NT2/D1 (cell line): ENCODE data around the gene FIP1L1.

Experiments
- SUZ12 ChIP-seq: IDR thresholded peaks from 2 replicates; pipeline ENCODE4 v1.6.1; 2011; ENCODE audit not compliant: insufficient read length, insufficient read depth; ENCODE audit errors: extremely low read depth
- YY1 ChIP-seq: IDR thresholded peaks from 2 replicates; pipeline ENCODE4 v1.6.1; 2011; ENCODE audit not compliant: insufficient read length, insufficient read depth
- ZNF274 ChIP-seq: IDR thresholded peaks from 2 replicates; pipeline ENCODE4 v1.6.1; 2011; ENCODE audit warnings: mild to moderate bottlenecking, low read depth, low read length

DNA sequence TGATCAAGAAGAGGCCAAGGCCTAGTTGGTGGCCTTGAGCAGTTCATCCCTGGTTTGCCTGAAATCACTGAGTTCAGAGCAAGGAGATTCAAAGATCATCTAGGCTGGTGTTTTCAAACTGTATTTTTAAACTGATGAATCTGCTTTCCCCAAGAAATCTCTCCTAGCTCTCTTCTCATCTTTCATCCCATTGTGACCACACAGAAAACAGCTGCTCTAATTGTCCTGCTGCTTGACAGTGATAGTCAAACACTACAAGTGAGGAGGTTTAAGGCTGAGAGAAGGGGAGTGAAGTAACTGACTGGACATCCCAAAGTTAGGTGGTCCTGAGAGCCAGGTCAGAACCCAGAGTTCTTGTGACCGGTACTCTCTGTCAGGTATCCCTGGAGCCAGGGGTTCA is 122.3 kb downstream of the FIP1L1 start:
- TF ChIP-seq ZNF274, result no peak
- no peak for TF ChIP-seq YY1
- no peak for TF ChIP-seq SUZ12
